Mucosa of descending colon (tissue), 3 donors: Measurements from ENCODE around the gene MAPRE3. TPM values are rescaled to one million over a fixed set of nuclear protein-coding genes. Genes with fewer than 3 reads are reported as not detected.

Source experiments
- ATAC-seq: fragments of 200-7000 bp; cut with Tn5 transposase; one replicate; pipeline ENCODE4 v1.9.1; 2020; ENCODE audit warnings: mild to moderate bottlenecking, moderate library complexity
- DNase-seq, 3 donors: peaks; one replicate each; pipeline ENCODE4 v3.0.0-alpha.2; 2020
- H3K36me3 ChIP-seq: fragments of 200-600 bp; one replicate; pipeline ENCODE4 v1.8.0; 2021; ENCODE audit warnings: low read depth, mild to moderate bottlenecking
- H3K4me1 ChIP-seq: fragments of 200-600 bp; one replicate; pipeline ENCODE4 v1.8.0; 2021; ENCODE audit warnings: low read depth, mild to moderate bottlenecking
- H3K4me3 ChIP-seq: fragments of 200-600 bp; one replicate; pipeline ENCODE4 v1.8.0; 2021; ENCODE audit warnings: mild to moderate bottlenecking
- H3K9me3 ChIP-seq: fragments of 200-600 bp; one replicate; pipeline ENCODE4 v1.8.0; 2021; ENCODE audit warnings: mild to moderate bottlenecking
- CTCF ChIP-seq: fragments of 200-600 bp; IDR thresholded peaks from one replicate; pipeline ENCODE4 v1.8.0; 2022; ENCODE audit warnings: antibody characterized with exemption, mild to moderate bottlenecking
- intact Hi-C, 2 donors: fragments of 100-400 bp; cut with DNase I in 1 of 2; cut with micrococcal nuclease in 1 of 2; formaldehyde crosslinking; loops; one replicate each; pipeline versions ENCODE4 v1.11.0 to v1.11.1; 2022; cut with DNase I, micrococcal nuclease
- total RNA-seq, 3 donors: library from RNA; stranded (reverse); fragmentation: NEBNext Ultra II Directional in 2 of 3; extraction: Animal tissue kit (Norgen Biotek cat#: 25700) in 2 of 3; gene quantifications; one replicate each; pipeline versions ENCODE4 v1.2.1 to v1.2.4, GENCODE V29; 2021 to 2023
- donor health status: DM: no; HTN: no; CAD: no; lungs with moderate emphysema.
- donor health status: DM: no; HTN: no; CAD: no.
- donor health status: DM: no; HTN: yes; CAD: no.

The MAPRE3 gene
- total RNA-seq, 3 donors from 2014 or later, result 23.9 to 36.1 (median 35.6) TPM

- TF ChIP-seq CTCF, result no peak
- intact Hi-C loops, result no loop called here
- DNase-seq (no peak), ATAC-seq (no peak)
- Histone ChIP-seq H3K4me3 (no peak overlapping the region), H3K36me3 (no peaks in the 10 kb centered on the region), H3K4me1 (no peaks in the 10 kb centered on the region), H3K9me3 (no peaks in the 10 kb centered on the region)
Measured at GRCh38 chr2:26951236-26951635, 19.2 kb upstream of the MAPRE3 start.

DNA sequence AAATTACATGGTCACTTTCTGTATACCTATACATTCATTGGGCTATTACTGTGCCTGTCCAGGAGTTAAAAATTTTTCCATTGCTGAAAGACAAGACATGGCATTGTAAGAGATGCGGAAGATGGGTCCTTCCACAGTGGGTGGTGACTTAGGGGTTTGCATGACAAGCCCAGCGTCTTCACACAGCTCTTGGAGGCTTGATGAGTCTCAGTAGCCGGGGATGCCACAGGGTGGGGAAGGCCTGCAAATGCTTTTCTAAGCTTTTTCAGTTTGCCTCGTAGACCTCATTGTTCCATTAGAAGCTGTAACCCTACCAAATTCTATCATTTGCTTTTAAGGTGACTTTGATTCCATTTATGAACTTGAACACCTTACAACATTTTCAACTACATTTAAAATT, 18.1 kb upstream of the MAPRE3 start:
- Histone ChIP-seq H3K36me3 (no peaks in the 10 kb centered on the region), H3K4me3 (no peak overlapping the region), H3K4me1 (no peaks in the 10 kb centered on the region), H3K9me3 (no peaks in the 10 kb centered on the region)
- intact Hi-C loops, result no loop called here
- DNase-seq (no peak), ATAC-seq (no peak)
- no peak for TF ChIP-seq CTCF

- DNase-seq (no peak), ATAC-seq (no peak)
Measured at GRCh38 chr2:26954135-26954534, 16.3 kb upstream of the MAPRE3 start.

GRCh38 chr2:26957041-26957440, 13.4 kb upstream of the MAPRE3 start:
- no peaks in the 10 kb centered on the region for H3K4me1 ChIP-seq
- no peak for ATAC-seq
- TF ChIP-seq CTCF, result no peak
- DNase-seq, result no peak
- intact Hi-C loops, result no loop called here
- H3K4me3 ChIP-seq, result no peak overlapping the region
- no peaks in the 10 kb centered on the region for H3K36me3 ChIP-seq
- no peaks in the 10 kb centered on the region for H3K9me3 ChIP-seq

More at GRCh38 chr2:26954135-26954534, 16.3 kb upstream of the MAPRE3 start:
- Histone ChIP-seq H3K4me1 (no peaks in the 10 kb centered on the region), H3K4me3 (no peak overlapping the region), H3K9me3 (no peaks in the 10 kb centered on the region), H3K36me3 (no peaks in the 10 kb centered on the region)
- intact Hi-C loops, result no loop called here
- no peak for TF ChIP-seq CTCF

- TF ChIP-seq CTCF, result no peak
- Histone ChIP-seq H3K4me3 (no peak overlapping the region), H3K4me1 (no peaks in the 10 kb centered on the region), H3K36me3 (no peaks in the 10 kb centered on the region), H3K9me3 (no peaks in the 10 kb centered on the region)
- ATAC-seq, result no peak
- intact Hi-C loops, result no loop called here
- no peak for DNase-seq
Measured at GRCh38 chr2:26957534-26957933, 12.9 kb upstream of the MAPRE3 start.

GRCh38 chr2:26959331-26959730, 11.1 kb upstream of the MAPRE3 start:
- Histone ChIP-seq H3K4me3 (no peak overlapping the region), H3K36me3 (no peaks in the 10 kb centered on the region), H3K4me1 (no peaks in the 10 kb centered on the region), H3K9me3 (no peaks in the 10 kb centered on the region)
- intact Hi-C loops, result no loop called here
- ATAC-seq (no peak), DNase-seq (no peak)
- TF ChIP-seq CTCF, result no peak
